ENCODE results near the gene ZNF280D. TPM values are rescaled to one million over a fixed set of nuclear protein-coding genes. Genes with fewer than 3 reads are reported as not detected.
A peak's percentile ranks its signal among the peaks of the same experiment; 100 is the strongest.

Gene ZNF280D
- total RNA-seq, 4 donors from 2014 or later, result 44.9 to 73.9 (median 52.4) TPM

DNA sequence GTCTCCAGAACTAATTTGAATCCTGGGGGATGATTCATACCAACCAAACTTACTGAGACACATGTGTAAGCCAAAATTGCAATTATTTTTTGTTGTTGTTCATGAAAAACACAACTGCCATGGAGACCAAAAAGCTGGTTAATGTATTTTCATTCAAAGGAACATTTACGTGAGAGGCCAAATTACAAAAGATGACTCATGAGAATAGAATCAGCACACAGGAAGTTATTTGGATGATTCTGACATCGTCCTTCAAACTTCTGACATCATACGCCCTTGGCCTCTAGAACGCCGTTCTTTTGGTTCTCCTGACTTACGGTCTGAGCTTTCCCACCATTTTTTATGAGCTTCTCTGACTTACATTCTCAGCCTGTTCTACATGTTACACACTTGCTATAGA is 3.0 kb upstream of the ZNF280D start:
- Histone ChIP-seq H3K27ac (replicated peaks in 1 of 4) (peak overlapping the region; percentile 16 to 62 (median 32)), H3K4me3 (no peak overlapping the region), H3K4me1 (peaks cover 10 to 46% (median 41%) of the 10 kb centered on the region in 4 donors), H3K27me3 (no peaks in the 10 kb centered on the region), H3K9me3 (no peaks in the 10 kb centered on the region), H3K36me3 (no peaks in the 10 kb centered on the region)
- no peak for DNase-seq (ENCODE audit: extremely low spot score)
- intact Hi-C loops (cut with DNase I), result no loop called here
- whole genome bisulfite sequencing, result 70% methylated on average over 6 of the region's 6 CpGs
- TF ChIP-seq POLR2A (IDR thresholded peaks at IDR 0.05; ENCODE audit: low read depth) (no peak), EP300 (IDR thresholded peaks at IDR 0.05) (no peak), CTCF (IDR thresholded peaks at IDR 0.05) (no peak)

DNA sequence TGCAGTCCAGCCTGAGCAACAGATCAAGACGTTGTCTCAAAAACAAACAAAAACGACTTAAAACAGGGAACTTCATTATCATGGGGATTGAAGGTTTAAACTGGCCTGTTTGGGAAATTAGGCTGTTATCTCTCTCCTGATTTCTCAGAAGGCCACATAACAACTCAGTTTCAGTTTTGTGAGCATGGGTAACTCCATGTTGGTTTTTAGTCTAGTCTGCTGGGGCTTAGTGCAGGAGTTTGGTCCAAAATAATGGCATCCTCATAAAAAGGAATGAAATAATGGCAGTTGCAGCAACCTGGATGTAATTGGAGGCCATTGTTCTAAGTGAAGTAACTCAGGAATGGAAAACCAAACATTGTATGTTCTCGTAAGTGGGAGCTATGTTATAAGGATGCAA is 2.3 kb upstream of the ZNF280D start:
- no peak for TF ChIP-seq POLR2AphosphoS5 (IDR thresholded peaks at IDR 0.05)
- intact Hi-C loops (cut with DNase I), result no loop called here
- H3K36me3 ChIP-seq, result no peaks in the 10 kb centered on the region
- DNase-seq (ENCODE audit: extremely low spot score), result no peak
- H3K4me3 ChIP-seq, result no peak overlapping the region
- peaks cover 16 to 53% (median 48%) of the 10 kb centered on the region in 4 donors for H3K4me1 ChIP-seq
- H3K27ac ChIP-seq (replicated peaks in 1 of 4), result peak overlapping the region in 2 of 4 donors; percentile 16 to 62
- H3K9me3 ChIP-seq, result no peaks in the 10 kb centered on the region
- no peaks in the 10 kb centered on the region for H3K27me3 ChIP-seq
- 62% methylated on average over 3 of the region's 3 CpGs for WGBS

DNA sequence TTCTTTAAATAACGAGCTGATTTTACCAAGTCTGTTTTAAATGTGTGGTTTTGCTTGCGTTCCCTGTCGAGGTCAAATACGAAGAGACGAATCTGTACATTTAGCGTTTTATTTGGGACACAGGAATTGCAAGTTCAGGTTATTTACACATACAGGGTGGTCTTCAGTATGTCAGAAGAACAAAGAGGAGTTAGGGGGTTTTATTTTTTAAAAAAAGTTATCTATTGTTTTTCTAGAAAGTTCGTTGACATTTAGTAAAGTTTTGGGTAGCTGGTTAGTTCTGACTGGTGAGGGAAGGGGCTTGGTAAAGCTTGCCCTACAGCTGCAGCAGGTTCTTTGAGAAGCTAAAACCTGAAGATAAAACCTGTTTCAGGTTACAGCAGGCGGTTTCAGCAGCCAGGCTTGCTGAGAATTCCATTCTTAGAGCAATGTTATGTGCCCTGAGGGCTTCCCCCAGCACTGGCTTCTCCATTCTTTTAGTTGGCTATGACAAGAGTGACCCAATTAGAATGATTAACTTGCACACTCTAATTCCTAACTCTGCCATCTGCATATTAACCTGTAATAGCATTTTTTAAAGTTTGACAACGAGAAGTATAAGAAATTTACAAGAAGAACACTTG is 815 bp upstream of the ZNF280D start:
- no peaks in the 10 kb centered on the region for H3K9me3 ChIP-seq
- TF ChIP-seq POLR2AphosphoS5 (IDR thresholded peaks at IDR 0.05) (no peak), EP300 (IDR thresholded peaks at IDR 0.05) (no peak), POLR2A (IDR thresholded peaks at IDR 0.05; ENCODE audit: low read depth) (no peak), CTCF (IDR thresholded peaks at IDR 0.05) (no peak)
- no peaks in the 10 kb centered on the region for H3K36me3 ChIP-seq
- intact Hi-C loops (cut with DNase I), result loop anchor here (5.0 kb wide), 1 partner anchor 153 kb away; no protein-coding TSS in a partner anchor
- peak overlapping the region; percentile 77 to 82 (median 80) for H3K4me3 ChIP-seq
- H3K27me3 ChIP-seq, result no peaks in the 10 kb centered on the region
- DNase-seq (ENCODE audit: extremely low spot score), result no peak
- H3K4me1 ChIP-seq, result peaks cover 29 to 68% (median 62%) of the 10 kb centered on the region in 4 donors
- WGBS, result 93% methylated on average over 9 of the region's 9 CpGs
- H3K27ac ChIP-seq (replicated peaks in 1 of 4), result peak overlapping the region; percentile 98 to 99 (median 98)

DNA sequence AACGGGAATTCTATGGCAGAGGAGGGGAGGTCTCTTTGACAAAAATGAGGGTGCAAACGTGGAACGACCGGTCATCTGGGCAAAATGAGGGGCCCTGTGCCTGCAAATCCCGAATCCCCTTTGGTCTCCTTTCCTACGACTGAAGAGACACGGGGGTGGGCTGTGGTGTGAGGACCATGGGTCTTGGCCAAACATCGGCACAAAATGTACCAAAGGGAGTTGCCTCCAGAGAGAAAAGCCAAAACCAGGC is 498 bp downstream of the ZNF280D start:
- TF ChIP-seq POLR2AphosphoS5 (IDR thresholded peaks at IDR 0.05), result peak in 1 of 2 donors; percentile 13
- TF ChIP-seq EP300 (IDR thresholded peaks at IDR 0.05), result no peak
- Histone ChIP-seq H3K27me3 (no peaks in the 10 kb centered on the region), H3K9me3 (no peaks in the 10 kb centered on the region), H3K4me3 (peak overlapping the region; percentile 77 to 82 (median 80)), H3K36me3 (no peaks in the 10 kb centered on the region), H3K27ac (replicated peaks in 1 of 4) (peak overlapping the region; percentile 98 to 99 (median 98)), H3K4me1 (peaks cover 35 to 76% (median 71%) of the 10 kb centered on the region in 4 donors)
- intact Hi-C loops (cut with DNase I), result loop anchor here (5.0 kb wide), 1 partner anchor 154 kb away; no protein-coding TSS in a partner anchor
- 1% methylated on average over 8 of the region's 8 CpGs for WGBS
- peak; percentile 95 for DNase-seq (ENCODE audit: extremely low spot score)

DNA sequence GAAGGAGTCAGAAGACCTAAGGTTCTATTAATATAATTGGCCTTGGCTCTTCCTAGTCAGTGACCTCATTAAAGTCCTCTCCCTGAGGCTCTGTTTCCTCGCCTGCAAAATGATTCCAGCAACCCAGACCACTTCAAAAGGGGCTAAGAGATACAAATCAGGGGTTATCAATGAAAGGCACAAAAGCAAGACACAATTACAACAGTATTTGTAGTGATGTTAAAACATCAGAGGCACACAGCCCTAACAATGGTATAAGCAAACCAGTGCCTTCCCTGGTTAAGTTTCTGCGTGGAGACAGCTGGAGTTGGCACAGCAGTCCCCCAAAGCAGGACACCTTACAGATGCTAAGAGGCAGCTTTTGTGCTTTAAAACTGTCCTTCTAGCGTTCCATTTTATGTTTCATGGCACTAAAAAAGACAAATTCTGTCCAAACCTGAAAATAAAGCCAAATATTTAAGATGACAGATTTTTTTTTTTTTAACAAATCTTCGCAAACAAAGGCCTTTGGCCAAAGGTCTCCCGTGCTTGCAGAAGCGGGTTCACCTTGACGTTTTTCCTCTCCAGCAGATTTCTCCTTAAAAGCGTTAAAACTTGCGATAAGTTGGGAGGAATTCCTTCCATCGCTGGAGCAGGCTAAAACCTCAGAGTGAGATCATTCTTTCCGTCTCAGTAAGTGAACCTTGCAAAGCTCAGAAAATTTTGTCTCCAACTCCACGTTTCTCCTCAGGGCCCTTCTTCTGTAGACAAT is 999 bp downstream of the ZNF280D start:
- H3K4me1 ChIP-seq, result peaks cover 35 to 73% (median 70%) of the 10 kb centered on the region in 4 donors
- no peaks in the 10 kb centered on the region for H3K27me3 ChIP-seq
- intact Hi-C loops (cut with DNase I), result loop anchor here (5.0 kb wide), 1 partner anchor 155 kb away; no protein-coding TSS in a partner anchor
- TF ChIP-seq EP300 (IDR thresholded peaks at IDR 0.05) (no peak), CTCF (IDR thresholded peaks at IDR 0.05) (no peak), POLR2A (IDR thresholded peaks at IDR 0.05; ENCODE audit: low read depth) (no peak), POLR2AphosphoS5 (IDR thresholded peaks at IDR 0.05) (no peak)
- H3K36me3 ChIP-seq, result no peaks in the 10 kb centered on the region
- H3K9me3 ChIP-seq, result no peaks in the 10 kb centered on the region
- peak overlapping the region; percentile 77 to 82 (median 80) for H3K4me3 ChIP-seq
- DNase-seq (ENCODE audit: extremely low spot score), result no peak
- 3% methylated on average over 12 of the region's 12 CpGs for WGBS
- H3K27ac ChIP-seq (replicated peaks in 1 of 4), result peak overlapping the region; percentile 98 to 99 (median 98)

Measured in esophagus muscularis mucosa (tissue), 4 donors.